ENCODE results near the gene STARD13. TPM values are rescaled to one million over a fixed set of nuclear protein-coding genes. Genes with fewer than 3 reads are reported as not detected.

Gene STARD13
- 10 to 100 TPM; 27.4 to 31.1 TPM for total RNA-seq

- Histone ChIP-seq H3K4me1 (replicated peaks) (no peaks in the 10 kb centered on the region), H3K27me3 (replicated peaks; ENCODE audit: insufficient read depth) (no peaks in the 10 kb centered on the region), H3K27ac (peak within 1 kb of the TSS; percentile 89 to 91), H3K36me3 (no peaks in the 10 kb centered on the region), H3K4me3 (peak within 1 kb of the TSS; percentile 52 to 60), H3K9me3 (no peaks in the 10 kb centered on the region)
- peak; percentile 94 for DNase-seq (ENCODE audit: low spot score)
- TF ChIP-seq CTCF (IDR thresholded peaks at IDR 0.05) (peak in 3 of 4 experiments; percentile 16 to 72 (median 59)), POLR2AphosphoS5 (IDR thresholded peaks at IDR 0.05) (peak; percentile 92), POLR2A (IDR thresholded peaks at IDR 0.05) (peak; percentile 82)
- under 1% methylated on average over 20 of the region's 20 CpGs for WGBS
- intact Hi-C loops (cut with DNase I), result loop anchor here (5.0 to 10.0 kb wide), 2 partner anchors 78 to 439 kb away; no protein-coding TSS in a partner anchor
Measured at GRCh38 chr13:33285420-33286124, at the start of gene STARD13. Gene STARD13, minus strand, starts transcription at chr13:33285755. Its CDS starts 117 bp downstream, at chr13:33285638.

GRCh38 chr13:33334831-33335230, 49.3 kb upstream of the STARD13 start:
- Histone ChIP-seq H3K4me1 (replicated peaks) (no peaks in the 10 kb centered on the region), H3K4me3 (no peak overlapping the region), H3K36me3 (no peaks in the 10 kb centered on the region), H3K27me3 (replicated peaks; ENCODE audit: insufficient read depth) (no peaks in the 10 kb centered on the region), H3K9me3 (no peaks in the 10 kb centered on the region), H3K27ac (no peak overlapping the region)
- TF ChIP-seq CTCF (IDR thresholded peaks at IDR 0.05), result no peak
- TF ChIP-seq POLR2A (IDR thresholded peaks at IDR 0.05), result no peak
- TF ChIP-seq POLR2AphosphoS5 (IDR thresholded peaks at IDR 0.05), result no peak
- DNase-seq (ENCODE audit: low spot score), result no peak
- 87% methylated on average over 7 of the region's 7 CpGs for WGBS
- intact Hi-C loops (cut with DNase I), result no loop called here

- Histone ChIP-seq H3K9me3 (no peaks in the 10 kb centered on the region), H3K36me3 (no peaks in the 10 kb centered on the region), H3K4me1 (replicated peaks) (no peaks in the 10 kb centered on the region), H3K4me3 (no peak overlapping the region), H3K27me3 (replicated peaks; ENCODE audit: insufficient read depth) (no peaks in the 10 kb centered on the region), H3K27ac (no peak overlapping the region)
- no peak for DNase-seq (ENCODE audit: low spot score)
- TF ChIP-seq CTCF (IDR thresholded peaks at IDR 0.05) (no peak), POLR2A (IDR thresholded peaks at IDR 0.05) (no peak), POLR2AphosphoS5 (IDR thresholded peaks at IDR 0.05) (no peak)
- WGBS, result 80% methylated on average over 3 of the region's 3 CpGs
- intact Hi-C loops (cut with DNase I), result no loop called here
Measured at GRCh38 chr13:33331962-33332361, 46.4 kb upstream of the STARD13 start.

- H3K36me3 ChIP-seq, result no peaks in the 10 kb centered on the region
- H3K27me3 ChIP-seq (replicated peaks; ENCODE audit: insufficient read depth), result no peaks in the 10 kb centered on the region
- no peak overlapping the region for H3K27ac ChIP-seq
- TF ChIP-seq POLR2A (IDR thresholded peaks at IDR 0.05) (no peak), POLR2AphosphoS5 (IDR thresholded peaks at IDR 0.05) (no peak), CTCF (IDR thresholded peaks at IDR 0.05) (no peak)
- H3K4me3 ChIP-seq, result no peak overlapping the region
- no peaks in the 10 kb centered on the region for H3K9me3 ChIP-seq
- 94% methylated on average over 6 of the region's 6 CpGs for WGBS
- no peaks in the 10 kb centered on the region for H3K4me1 ChIP-seq (replicated peaks)
- intact Hi-C loops (cut with DNase I), result no loop called here
- DNase-seq (ENCODE audit: low spot score), result no peak
Measured at GRCh38 chr13:33330483-33330882, 44.9 kb upstream of the STARD13 start.

- H3K27ac ChIP-seq, result no peak overlapping the region
- no peaks in the 10 kb centered on the region for H3K36me3 ChIP-seq
- no peaks in the 10 kb centered on the region for H3K9me3 ChIP-seq
- no peak overlapping the region for H3K4me3 ChIP-seq
- no peaks in the 10 kb centered on the region for H3K4me1 ChIP-seq (replicated peaks)
- DNase-seq (ENCODE audit: low spot score), result no peak
- intact Hi-C loops (cut with DNase I), result no loop called here
- WGBS, result 75% methylated on average over 1 of the region's 1 CpG
- no peaks in the 10 kb centered on the region for H3K27me3 ChIP-seq (replicated peaks; ENCODE audit: insufficient read depth)
- TF ChIP-seq CTCF (IDR thresholded peaks at IDR 0.05), result no peak
- TF ChIP-seq POLR2A (IDR thresholded peaks at IDR 0.05), result no peak
- no peak for TF ChIP-seq POLR2AphosphoS5 (IDR thresholded peaks at IDR 0.05)
Measured at GRCh38 chr13:33328701-33329100, 43.1 kb upstream of the STARD13 start.
